GM18505 (cell line): ENCODE measurements around the gene XPNPEP1.
A peak's percentile ranks its signal among the peaks of the same experiment; 100 is the strongest.

Source experiments
- ATAC-seq: cut with Tn5 transposase; IDR thresholded peaks from one replicate; pipeline ENCODE4 v1.9.1; 2021; ENCODE audit not compliant: unreplicated experiment
- POLR2A ChIP-seq: IDR thresholded peaks from 4 replicates; pipeline ENCODE4 v1.6.1; 2011; ENCODE audit warnings: borderline replicate concordance; ENCODE audit not compliant: insufficient read depth, insufficient read length; ENCODE audit errors: extremely low read depth

XPNPEP1 gene

DNA sequence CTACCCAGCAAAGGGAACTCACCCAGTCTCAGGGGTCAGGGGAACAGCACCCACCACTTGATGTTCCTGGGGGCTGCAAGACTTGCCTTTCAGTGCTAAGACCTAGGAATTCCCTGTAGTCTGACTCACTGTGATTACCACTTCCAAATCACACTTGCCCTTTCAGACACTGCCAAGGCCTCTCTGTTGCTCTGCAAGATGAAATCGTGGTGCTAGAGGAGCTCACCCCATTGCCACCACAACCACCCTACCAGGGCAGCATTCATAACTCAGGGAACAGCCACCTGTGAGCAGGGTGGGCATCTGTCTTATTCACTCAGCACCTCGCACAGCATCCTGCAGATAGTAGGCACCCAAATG, 36.5 kb downstream of the XPNPEP1 start:
- no peak for TF ChIP-seq POLR2A
- ATAC-seq = no peak

DNA sequence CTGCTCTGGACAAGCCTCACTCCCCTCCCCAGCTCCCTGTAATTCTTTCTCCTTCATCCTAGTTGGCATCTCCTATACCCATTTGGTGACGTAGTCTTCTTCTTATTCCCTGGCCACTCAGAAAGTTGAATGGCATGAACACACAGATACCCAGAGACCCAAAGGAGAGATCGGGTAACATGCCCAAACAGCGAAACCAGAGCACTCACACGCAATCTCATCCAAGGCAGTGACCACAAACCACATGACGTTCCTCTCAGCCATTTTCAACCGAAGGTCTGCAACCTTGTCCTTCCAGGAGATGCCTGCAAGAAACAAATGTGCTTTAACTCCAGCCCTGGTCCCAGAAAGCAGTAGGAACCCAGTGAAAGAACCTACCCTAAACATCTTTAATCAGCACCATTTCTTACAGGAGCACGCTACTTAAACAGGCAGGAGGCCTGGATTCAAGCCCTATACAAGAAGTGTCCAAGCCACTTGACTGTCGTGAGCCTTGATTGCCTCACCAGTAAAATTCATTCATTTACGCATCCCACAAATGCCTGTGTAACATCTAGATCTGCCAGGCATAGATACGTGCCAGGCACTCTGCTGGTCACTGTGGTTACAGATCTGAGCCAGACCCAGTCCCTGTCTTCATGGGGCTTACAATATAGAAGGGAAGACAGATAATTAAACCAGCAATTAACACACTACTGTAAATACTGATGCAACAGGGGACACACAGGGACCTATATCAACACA, 37.1 kb downstream of the XPNPEP1 start:
- no peak for TF ChIP-seq POLR2A
- no peak for ATAC-seq

GRCh38 chr10:109883859-109884771, 39.2 kb downstream of the XPNPEP1 start:
- TF ChIP-seq POLR2A = no peak
- ATAC-seq = peak; percentile 73

DNA sequence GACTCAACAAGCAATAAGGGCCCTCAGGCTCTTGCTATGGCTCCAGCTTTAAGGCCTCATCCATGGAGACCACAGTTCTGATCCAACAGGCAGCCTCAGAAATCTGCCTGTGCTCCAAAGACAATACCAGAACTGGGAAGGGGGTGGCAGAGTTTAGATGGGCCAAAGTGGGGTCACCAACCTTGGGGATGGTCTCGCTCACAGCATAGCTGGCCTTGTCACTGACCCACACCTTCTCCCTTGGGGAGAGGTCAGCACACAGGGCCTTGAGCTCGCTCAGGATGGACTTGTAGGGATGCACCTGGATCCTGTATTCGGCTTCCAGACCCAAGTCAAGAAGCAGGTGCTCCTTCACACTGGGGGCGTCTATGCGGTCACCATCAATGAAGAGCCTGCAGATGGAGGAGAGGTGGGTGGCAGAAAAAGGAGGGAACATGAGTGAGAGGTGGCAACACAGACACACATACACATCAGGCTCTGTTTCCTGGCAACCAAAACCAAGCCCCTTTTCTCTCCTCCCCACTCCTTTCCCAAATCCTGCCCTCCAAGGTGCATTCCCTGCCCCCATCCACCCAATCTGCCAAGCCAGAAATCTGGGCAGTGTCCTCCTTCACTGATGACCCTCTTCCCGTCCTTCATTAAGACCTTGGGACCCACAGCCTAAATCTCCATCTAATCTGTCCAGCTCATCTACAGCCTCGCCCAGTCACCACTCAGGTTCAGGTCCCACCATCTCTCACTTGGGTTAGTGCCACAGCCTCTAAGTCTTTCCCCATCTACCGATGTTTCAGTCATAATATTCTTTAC, 40.9 kb downstream of the XPNPEP1 start:
- TF ChIP-seq POLR2A = no peak
- no peak for ATAC-seq

DNA sequence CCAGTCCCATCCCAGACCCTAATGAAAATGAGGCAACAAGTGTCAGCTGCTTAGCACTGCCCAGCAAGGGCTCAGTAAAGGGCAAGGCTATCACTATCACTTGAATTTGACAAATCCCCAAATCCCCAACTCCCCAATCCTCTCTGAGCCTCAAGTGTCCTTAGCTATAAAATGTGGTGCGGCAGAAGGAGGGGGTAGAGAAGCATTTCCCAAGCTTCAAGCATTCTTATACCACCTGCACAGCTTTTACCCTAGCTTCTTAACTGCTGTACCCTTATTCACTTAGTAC, 41.6 kb downstream of the XPNPEP1 start:
- no peak for TF ChIP-seq POLR2A
- ATAC-seq = no peak

- no peak for TF ChIP-seq POLR2A
- ATAC-seq = peak; percentile 63
These were observed 42.2 kb downstream of the XPNPEP1 start for GRCh38 chr10:109880886-109881768.

DNA sequence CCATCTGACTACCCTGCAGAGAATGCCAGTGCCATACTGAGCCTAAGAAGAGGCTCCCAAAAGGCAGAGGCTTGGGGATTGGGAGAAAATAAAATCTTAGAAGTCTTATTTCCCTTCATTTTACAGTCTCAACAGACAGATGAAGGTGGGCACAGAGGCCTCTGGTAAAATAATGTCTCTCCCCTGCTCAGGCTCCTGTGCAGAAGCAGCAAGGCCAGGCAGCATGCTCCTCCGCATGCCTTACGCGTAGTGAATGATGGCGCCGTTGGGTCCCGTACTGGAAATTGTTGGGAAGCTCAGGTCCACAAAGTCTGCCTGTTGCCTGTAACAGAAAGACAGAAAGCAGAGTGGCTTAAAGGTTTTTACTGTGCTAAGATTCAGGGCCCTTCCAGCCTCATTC, 45.8 kb downstream of the XPNPEP1 start:
- ATAC-seq = no peak
- TF ChIP-seq POLR2A = no peak

- no peak for ATAC-seq
These were observed 47.2 kb downstream of the XPNPEP1 start for GRCh38 chr10:109875828-109876821.

DNA sequence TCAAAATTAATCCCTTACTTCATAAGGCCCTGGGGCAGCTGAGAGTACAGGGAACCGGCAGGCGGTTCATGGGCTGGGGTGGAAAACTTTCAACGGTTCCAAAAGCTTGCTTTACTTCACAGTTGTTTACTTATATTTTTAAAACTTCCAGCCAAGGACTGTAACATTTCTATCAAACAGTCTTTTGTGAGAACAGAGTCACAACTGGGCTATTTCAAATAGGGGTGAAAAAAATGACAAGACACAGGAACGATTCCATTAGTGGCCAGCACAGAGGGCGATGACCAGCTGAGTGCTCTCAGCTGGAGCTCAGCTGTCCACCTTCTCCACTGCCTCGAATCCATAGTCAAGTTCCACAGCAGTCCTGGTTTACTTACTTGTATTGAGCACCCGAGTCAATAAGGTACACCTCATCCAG, 48.2 kb downstream of the XPNPEP1 start:
- TF ChIP-seq POLR2A = no peak
- ATAC-seq = no peak

More at GRCh38 chr10:109875828-109876821, 47.2 kb downstream of the XPNPEP1 start:
- TF ChIP-seq POLR2A = no peak

- TF ChIP-seq POLR2A = no peak
- ATAC-seq = no peak
These were observed 51.8 kb downstream of the XPNPEP1 start for GRCh38 chr10:109871476-109871875.

GRCh38 chr10:109866995-109867635, 56.2 kb downstream of the XPNPEP1 start:
- TF ChIP-seq POLR2A = no peak

More at GRCh38 chr10:109866995-109867635, 56.2 kb downstream of the XPNPEP1 start:
- ATAC-seq = no peak
